NCI-H510A treated with DMSO at 0.1 percent for 48 hours (cell line): ENCODE results near the gene BHLHE40.

ENCODE experiments used
- DNase-seq: peaks from one replicate; lab custom pipeline; 2025; lab: John Stamatoyannopoulos, UW

BHLHE40 gene

GRCh38 chr3:5001135-5001534, 21.9 kb downstream of the BHLHE40 start:
- DNase-seq = no peak

- no peak for DNase-seq
These were observed 22.6 kb downstream of the BHLHE40 start for GRCh38 chr3:5001805-5002173.

- no peak for DNase-seq
These were observed 23.1 kb downstream of the BHLHE40 start for GRCh38 chr3:5002174-5002870.

- DNase-seq = no peak
These were observed 23.6 kb downstream of the BHLHE40 start for GRCh38 chr3:5002871-5003247.

GRCh38 chr3:5004319-5005152, 25.3 kb downstream of the BHLHE40 start:
- DNase-seq = no peak

GRCh38 chr3:5005367-5005766, 26.1 kb downstream of the BHLHE40 start:
- no peak for DNase-seq

- no peak for DNase-seq
These were observed 27.5 kb downstream of the BHLHE40 start for GRCh38 chr3:5006755-5007202.

GRCh38 chr3:5007873-5008272, 28.6 kb downstream of the BHLHE40 start:
- DNase-seq = no peak

- no peak for DNase-seq
These were observed 30.4 kb downstream of the BHLHE40 start for GRCh38 chr3:5009506-5010109.

GRCh38 chr3:5010140-5010539, 30.9 kb downstream of the BHLHE40 start:
- no peak for DNase-seq

GRCh38 chr3:5010706-5011554, 31.7 kb downstream of the BHLHE40 start:
- DNase-seq = no peak

GRCh38 chr3:5011555-5012256, 32.5 kb downstream of the BHLHE40 start:
- DNase-seq = no peak

- no peak for DNase-seq
These were observed 33.1 kb downstream of the BHLHE40 start for GRCh38 chr3:5012367-5012766.

GRCh38 chr3:5013021-5013906, 34.0 kb downstream of the BHLHE40 start:
- DNase-seq = no peak

- DNase-seq = no peak
These were observed 35.2 kb downstream of the BHLHE40 start for GRCh38 chr3:5014391-5014790.

GRCh38 chr3:5015056-5015455, 35.8 kb downstream of the BHLHE40 start:
- DNase-seq = no peak

- peak; percentile 17 for DNase-seq
These were observed 37.2 kb downstream of the BHLHE40 start for GRCh38 chr3:5016211-5017161.

GRCh38 chr3:5017925-5018531, 38.8 kb downstream of the BHLHE40 start:
- DNase-seq = no peak
